Ovary (tissue), 3 donors: ENCODE results near the gene SBF2.

Source experiments
- POLR2A ChIP-seq: fragments of 450-650 bp; IDR thresholded peaks from one replicate; pipeline ENCODE4 v1.6.1; 2017; ENCODE audit warnings: antibody characterized with exemption, mild to moderate bottlenecking, moderate library complexity
- TF ChIP-seq, protein P1 (sequence below), 3 donors: fragments of 450-650 bp in 2 of 3; fragments of 200-600 bp in 1 of 3; IDR thresholded peaks; one replicate each; pipeline versions ENCODE4 v1.5.1 to v1.8.0; 2016 to 2022; ENCODE audit warnings: antibody characterized with exemption in 3 of 3, mild to moderate bottlenecking in 1 of 3
- donor health status: DM: no; HTN: no; CAD: no.

DNA sequence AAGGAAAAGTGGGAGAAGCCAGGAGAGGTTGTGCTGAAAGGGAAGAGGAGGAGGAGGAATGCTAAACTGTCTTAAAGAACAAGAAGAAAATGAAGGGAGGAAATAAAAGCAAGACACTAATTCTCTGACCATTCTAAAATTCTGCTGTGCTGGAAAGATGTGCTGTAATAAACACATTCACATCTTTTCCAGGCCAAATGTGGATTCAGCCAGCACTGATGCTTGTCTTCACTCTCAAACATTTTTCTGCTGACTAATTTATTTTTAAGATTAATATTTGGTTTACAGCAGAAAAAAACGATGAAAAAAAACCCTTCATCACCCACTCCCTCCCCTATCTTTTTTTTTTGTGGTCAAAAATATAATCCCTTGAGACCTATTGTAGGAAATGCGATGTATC, 406.5 kb downstream of the SBF2 start:
- TF ChIP-seq, protein P1, sequence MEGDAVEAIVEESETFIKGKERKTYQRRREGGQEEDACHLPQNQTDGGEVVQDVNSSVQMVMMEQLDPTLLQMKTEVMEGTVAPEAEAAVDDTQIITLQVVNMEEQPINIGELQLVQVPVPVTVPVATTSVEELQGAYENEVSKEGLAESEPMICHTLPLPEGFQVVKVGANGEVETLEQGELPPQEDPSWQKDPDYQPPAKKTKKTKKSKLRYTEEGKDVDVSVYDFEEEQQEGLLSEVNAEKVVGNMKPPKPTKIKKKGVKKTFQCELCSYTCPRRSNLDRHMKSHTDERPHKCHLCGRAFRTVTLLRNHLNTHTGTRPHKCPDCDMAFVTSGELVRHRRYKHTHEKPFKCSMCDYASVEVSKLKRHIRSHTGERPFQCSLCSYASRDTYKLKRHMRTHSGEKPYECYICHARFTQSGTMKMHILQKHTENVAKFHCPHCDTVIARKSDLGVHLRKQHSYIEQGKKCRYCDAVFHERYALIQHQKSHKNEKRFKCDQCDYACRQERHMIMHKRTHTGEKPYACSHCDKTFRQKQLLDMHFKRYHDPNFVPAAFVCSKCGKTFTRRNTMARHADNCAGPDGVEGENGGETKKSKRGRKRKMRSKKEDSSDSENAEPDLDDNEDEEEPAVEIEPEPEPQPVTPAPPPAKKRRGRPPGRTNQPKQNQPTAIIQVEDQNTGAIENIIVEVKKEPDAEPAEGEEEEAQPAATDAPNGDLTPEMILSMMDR (IDR thresholded peaks at IDR 0.05), result no peak
- no peak for TF ChIP-seq POLR2A
